SW 1271 (cell line): ENCODE data around the gene RTN4RL1.

Experiments used
- DNase-seq, 2 experiments: peaks; one replicate each; lab custom pipeline; 2025; lab: John Stamatoyannopoulos, UW

Gene RTN4RL1

GRCh38 chr17:2059547-2060384 lies 34.6 kb upstream of the RTN4RL1 start:
- no peak for DNase-seq

DNA sequence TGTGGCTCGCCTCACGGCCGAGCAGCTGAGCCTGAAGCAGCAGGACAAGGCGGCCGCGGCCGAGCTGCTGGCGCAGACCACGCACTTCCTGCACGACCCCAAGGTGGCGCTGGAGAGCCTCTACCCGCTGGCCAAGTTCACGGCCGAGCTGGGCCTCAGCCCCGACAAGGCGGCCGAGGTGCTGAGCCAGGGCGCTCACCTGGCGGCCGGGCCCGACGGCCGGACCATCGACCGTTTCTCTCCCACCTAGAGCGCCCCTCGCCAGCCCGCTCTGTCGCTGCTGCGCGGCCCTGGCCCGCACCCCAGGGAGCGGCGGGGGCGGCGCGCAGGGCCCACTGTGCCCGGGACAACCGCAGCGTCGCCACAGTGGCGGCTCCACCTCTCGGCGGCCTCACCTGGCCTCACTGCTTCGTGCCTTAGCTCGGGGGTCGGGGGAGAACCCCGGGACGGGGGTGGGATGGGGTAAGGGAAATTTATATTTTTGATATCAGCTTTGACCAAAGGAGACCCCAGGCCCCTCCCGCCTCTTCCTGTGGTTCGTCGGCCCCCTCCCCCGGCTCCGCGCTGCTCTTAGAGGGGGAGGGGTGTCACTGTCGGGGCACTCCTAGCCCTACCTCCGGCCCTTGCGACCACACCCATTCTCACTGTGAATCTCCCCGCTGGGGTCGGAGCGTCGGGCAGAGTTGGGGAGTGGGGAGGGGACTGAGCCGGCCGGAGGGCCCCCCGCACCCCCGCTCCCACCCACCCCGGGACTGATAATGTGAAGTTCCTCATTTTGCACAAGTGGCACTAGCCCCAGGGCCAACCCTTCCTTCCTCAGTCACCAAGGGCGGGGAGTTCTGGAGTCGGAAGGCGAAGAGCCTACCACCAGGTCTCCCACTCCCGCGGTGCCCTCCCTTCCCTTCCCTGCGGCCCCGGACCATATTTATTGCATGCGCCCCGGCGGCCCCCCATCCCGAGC lies 33.7 kb upstream of the RTN4RL1 start:
- no peak for DNase-seq

GRCh38 chr17:2057760-2058585 lies 32.8 kb upstream of the RTN4RL1 start:
- DNase-seq = no peak

GRCh38 chr17:2057175-2057759 lies 32.1 kb upstream of the RTN4RL1 start:
- DNase-seq = no peak

GRCh38 chr17:2056206-2057174 lies 31.4 kb upstream of the RTN4RL1 start:
- DNase-seq = no peak

GRCh38 chr17:2055292-2056205 lies 30.4 kb upstream of the RTN4RL1 start:
- DNase-seq = no peak

- no peak for DNase-seq
Observed at GRCh38 chr17:2054512-2055291, 29.6 kb upstream of the RTN4RL1 start, which contains the start of gene HIC1. TSS of gene HIC1 (plus strand) at chr17:2055103. CDS start at chr17:2056691, 1,588 bp downstream.

DNA sequence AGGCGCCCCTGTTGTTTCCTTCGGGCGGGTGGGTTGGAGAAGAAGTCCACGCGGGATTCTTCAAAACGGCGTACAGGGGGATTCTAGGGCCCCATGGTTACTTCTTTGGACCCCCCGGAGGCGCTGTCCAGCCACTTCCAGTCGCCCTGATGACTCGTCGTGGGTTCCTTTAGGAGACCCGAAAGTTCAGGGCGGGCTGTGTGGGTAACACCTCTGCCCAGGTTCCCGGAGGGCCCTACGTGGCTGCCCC lies 29.1 kb upstream of the RTN4RL1 start:
- no peak for DNase-seq

DNA sequence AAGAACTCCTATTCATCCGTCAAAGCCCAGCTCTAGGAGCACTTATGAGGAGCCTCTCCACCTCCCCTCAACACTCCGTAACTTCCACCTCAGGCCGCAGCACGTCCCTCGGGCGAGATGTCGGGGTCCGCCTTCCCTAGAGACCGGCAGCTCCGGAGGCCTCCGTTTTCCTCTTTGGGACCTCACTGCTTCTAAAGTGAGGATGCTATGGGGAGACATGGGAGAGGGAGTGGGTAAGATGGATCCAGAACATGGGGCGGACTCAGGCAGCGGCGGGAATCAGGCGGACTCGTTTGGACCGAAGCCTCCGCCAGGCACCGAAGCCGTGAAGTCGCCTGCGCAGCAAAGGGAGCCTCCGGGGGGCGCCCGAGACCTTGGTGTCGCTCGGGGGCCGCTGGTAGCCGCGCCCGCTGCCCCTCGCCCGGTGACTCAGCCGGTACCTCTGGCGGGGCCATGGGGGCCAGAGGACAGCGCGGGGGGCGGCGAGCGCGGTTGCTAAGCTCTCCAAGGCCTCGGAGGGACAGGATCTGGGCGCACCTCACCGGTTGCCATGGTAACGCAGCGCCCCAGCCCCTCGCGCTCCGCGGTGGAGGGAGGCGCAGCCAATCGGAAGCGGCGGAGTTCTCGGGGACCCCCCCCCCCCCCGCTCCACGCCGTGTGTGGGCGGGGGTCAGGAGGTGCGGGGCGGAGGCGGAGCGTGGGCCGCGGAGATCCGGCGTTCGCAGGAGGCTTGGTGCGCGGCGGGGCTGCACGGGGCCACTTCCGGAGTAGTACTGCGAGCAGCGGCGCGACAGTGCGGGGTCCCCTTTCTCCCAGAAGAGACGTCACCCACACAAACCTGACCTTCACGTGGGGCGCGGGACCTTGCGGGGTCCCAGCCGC lies 28.5 kb upstream of the RTN4RL1 start:
- no peak for DNase-seq

- no peak for DNase-seq
Observed at GRCh38 chr17:2051933-2052559, 26.9 kb upstream of the RTN4RL1 start.

DNA sequence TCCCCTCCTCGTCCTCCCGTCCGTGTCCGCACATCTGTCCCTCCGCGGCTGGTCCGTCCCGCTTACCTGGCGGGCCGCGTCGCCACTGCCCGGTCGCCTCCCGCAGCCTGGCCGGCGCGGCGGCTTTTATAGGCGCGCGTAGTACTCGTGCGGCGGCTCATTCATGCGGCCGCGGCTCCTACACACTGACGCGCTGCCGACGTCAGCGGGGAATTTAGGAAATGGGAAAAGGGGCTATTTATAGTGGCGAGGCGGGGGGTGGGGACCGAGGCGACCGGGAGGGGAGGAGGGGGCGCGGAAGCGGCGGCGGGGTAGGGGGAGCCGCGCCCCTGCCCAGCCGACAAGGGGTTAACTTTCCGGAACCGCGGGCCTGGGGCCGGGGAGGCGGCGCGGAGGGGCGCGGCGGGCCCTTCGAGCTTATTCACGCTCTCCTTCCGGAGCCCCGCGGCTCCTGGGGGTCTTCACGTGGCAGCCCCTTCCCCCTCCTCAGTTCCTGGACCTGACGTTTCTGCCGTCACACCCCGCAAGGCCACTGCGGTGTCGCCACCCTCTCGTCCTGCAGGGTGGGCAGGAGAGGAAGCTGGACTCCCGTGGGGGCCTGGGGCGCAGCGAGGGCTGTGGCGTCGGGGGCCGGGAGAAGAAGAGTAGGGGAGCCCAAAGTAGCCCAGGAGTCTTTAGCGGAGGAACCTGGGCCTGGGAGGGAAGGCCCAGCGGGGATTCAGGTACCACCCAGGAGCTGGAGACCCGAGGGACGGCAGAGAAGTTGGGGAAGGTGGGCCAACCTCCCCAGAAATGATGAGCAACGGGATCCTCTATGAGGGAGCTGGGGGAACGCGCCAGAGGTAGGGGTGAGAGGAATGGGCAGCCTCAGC lies 26.2 kb upstream of the RTN4RL1 start:
- DNase-seq = no peak

GRCh38 chr17:2050300-2051060 lies 25.3 kb upstream of the RTN4RL1 start:
- DNase-seq = peak in 1 of 2 experiments; percentile 45

- peak in 1 of 2 experiments; percentile 70 for DNase-seq
Observed at GRCh38 chr17:2049333-2050299, 24.5 kb upstream of the RTN4RL1 start.

- no peak for DNase-seq
Observed at GRCh38 chr17:2048805-2049204, 23.7 kb upstream of the RTN4RL1 start.
